ENCODE measurements around the gene KRTAP5-6.

GRCh38 chr11:1737080-1737757, 40.2 kb downstream of the KRTAP5-6 start:
- no peak for TF ChIP-seq CTCF (IDR thresholded peaks at IDR 0.05)
- no peak for TF ChIP-seq ZFX (IDR thresholded peaks at IDR 0.05; ENCODE audit: borderline replicate concordance)

Measured in 22Rv1 (cell line).